Natural killer cell treated with Interleukin-12 subunit alpha and Interleukin-12 subunit beta and Interleukin-15 and Interleukin-18, amount 100 ng/mL, for 72 hours (primary cell): Measurements from ENCODE around the gene KIF13A. TPM values are rescaled to one million over a fixed set of nuclear protein-coding genes. Genes with fewer than 3 reads are reported as not detected.
"Not testable (repeated sequence)": the region's sequence is repeated elsewhere in the genome, so short reads cannot be mapped to it uniquely, and the experiment has no call there.

Experiments used
- ATAC-seq, 2 donors: fragments of 150-1000 bp; cut with Tn5 transposase in 1 of 2; sonication (Bioruptor Pico), chemical (Tn5 transposase) in 1 of 2; 2 replicates each; pipeline ENCODE4 v1.10.0; 2021
- DNase-seq: peaks from one replicate; pipeline ENCODE4 v3.0.0; 2022; ENCODE audit warnings: low spot score
- H3K27ac Mint-ChIP-seq, 2 donors: 1 replicate in 1 of 2; 2 replicates in 1 of 2; pipeline ENCODE4 v1.8.0; 2022; ENCODE audit warnings: mixed read lengths in 2 of 2, mild to moderate bottlenecking in 1 of 2, moderate library complexity in 1 of 2
- H3K27me3 Mint-ChIP-seq, 2 donors: 1 replicate in 1 of 2; 2 replicates in 1 of 2; pipeline ENCODE4 v1.8.0; 2022; ENCODE audit warnings: mixed read lengths in 2 of 2
- H3K36me3 Mint-ChIP-seq: one replicate; pipeline ENCODE4 v1.8.0; 2022; ENCODE audit warnings: mixed read lengths
- H3K4me1 Mint-ChIP-seq, 2 donors: 1 replicate in 1 of 2; 2 replicates in 1 of 2; pipeline ENCODE4 v1.8.0; 2022; ENCODE audit warnings: low read depth in 2 of 2, mixed read lengths in 2 of 2, mild to moderate bottlenecking in 1 of 2
- H3K4me3 Mint-ChIP-seq: one replicate; pipeline ENCODE4 v1.8.0; 2022; ENCODE audit warnings: mixed read lengths
- H3K9me3 Mint-ChIP-seq: 2 replicates; pipeline ENCODE4 v1.8.0; 2022; ENCODE audit warnings: mixed read lengths
- total RNA-seq, 2 donors: library from RNA; stranded (reverse); gene quantifications; one replicate each; pipeline ENCODE4 v1.2.3, GENCODE V29; 2022

KIF13A gene
- 10 to 100 TPM in 1 of 2 donors, 1 to 10 TPM in 1; 8.2 to 33.6 TPM for total RNA-seq

DNA sequence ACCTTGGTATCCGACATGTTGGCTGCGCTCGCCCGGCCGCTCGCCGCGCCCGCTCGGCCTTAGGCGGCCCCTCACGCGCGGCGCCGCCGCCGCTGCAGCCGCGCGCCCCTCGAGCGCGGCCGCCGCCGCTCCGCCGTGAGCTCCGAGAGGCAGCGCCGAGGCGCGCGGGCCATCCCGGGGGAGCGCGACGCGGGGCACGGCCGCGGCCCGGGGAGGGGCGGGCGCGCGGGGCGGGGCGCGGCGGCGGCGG is at the start of gene KIF13A:
KIF13A (minus strand) TSS at position 189 of the 250 bp plus-strand sequence; CDS start at position 17, 172 bp downstream.
- Mint-ChIP-seq H3K9me3 (no peaks in the 10 kb centered on the region), H3K36me3 (no peaks in the 10 kb centered on the region), H3K27ac (peak within 1 kb of the TSS; percentile 69 to 80), H3K27me3 (peaks cover 11 to 42% of the 10 kb centered on the region in 2 donors), H3K4me1 (peaks cover 24 to 41% of the 10 kb centered on the region in 2 donors), H3K4me3 (peak within 1 kb of the TSS; percentile 87)
- DNase-seq (no peak), ATAC-seq (peak in 1 of 2 donors; percentile 86)

DNA sequence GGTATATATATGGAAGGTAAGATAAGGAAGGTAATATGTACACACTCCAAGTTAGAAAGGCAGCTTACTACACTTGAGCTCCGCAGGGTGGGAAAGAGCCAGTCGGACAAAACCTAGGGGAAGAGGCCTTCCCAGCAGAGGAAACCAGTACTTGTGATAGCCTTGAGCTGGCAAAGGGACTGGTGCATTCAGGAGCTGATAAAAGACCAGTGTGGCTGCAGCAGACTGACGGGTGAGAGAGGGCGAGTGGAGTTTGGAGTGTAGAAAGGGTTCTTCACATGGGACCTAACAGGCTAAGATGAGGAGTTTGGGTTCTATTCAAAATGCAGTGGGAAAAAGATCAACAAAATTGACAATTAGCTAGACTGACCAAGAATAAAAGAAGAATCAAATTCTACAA is 49.3 kb upstream of the KIF13A start:
- ATAC-seq (no peak), DNase-seq (no peak)
- Mint-ChIP-seq H3K36me3 (no peaks in the 10 kb centered on the region), H3K4me1 (peaks cover 0 to 3% of the 10 kb centered on the region in 2 donors), H3K27me3 (peaks cover 9 to 22% of the 10 kb centered on the region in 2 donors), H3K4me3 (no peak overlapping the region), H3K27ac (no peak overlapping the region), H3K9me3 (no peaks in the 10 kb centered on the region)

DNA sequence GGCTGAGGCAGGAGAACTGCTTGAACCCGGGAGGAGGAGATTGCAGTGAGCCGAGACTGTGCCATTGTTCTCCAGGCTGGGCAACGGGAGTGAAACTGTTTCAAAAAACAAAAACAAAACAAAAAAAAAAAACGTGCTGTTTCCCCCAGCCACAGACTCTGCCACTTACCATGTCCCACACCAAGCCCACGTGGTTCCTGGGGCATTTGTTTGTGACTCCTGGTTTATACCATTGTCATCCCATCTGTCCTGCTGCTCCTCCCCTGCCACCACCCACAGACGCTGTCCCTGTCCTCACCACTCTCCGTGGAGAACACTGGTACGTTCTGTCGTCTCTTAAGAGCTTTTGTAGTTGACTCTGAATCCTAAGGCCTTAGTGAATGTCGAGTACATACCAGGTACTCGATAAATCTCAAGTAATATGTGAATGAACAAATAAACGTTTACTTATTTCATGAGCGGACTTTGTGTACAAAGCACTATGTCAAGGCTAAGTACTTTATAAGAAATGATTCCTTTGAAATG is 48.0 kb upstream of the KIF13A start:
- no peak overlapping the region for H3K4me3 Mint-ChIP-seq
- H3K36me3 Mint-ChIP-seq = no peaks in the 10 kb centered on the region
- ATAC-seq (no peak), DNase-seq (no peak)
- peaks cover 11 to 32% of the 10 kb centered on the region in 2 donors for H3K27me3 Mint-ChIP-seq
- no peak overlapping the region for H3K27ac Mint-ChIP-seq
- H3K9me3 Mint-ChIP-seq = no peaks in the 10 kb centered on the region
- no peaks in the 10 kb centered on the region for H3K4me1 Mint-ChIP-seq

DNA sequence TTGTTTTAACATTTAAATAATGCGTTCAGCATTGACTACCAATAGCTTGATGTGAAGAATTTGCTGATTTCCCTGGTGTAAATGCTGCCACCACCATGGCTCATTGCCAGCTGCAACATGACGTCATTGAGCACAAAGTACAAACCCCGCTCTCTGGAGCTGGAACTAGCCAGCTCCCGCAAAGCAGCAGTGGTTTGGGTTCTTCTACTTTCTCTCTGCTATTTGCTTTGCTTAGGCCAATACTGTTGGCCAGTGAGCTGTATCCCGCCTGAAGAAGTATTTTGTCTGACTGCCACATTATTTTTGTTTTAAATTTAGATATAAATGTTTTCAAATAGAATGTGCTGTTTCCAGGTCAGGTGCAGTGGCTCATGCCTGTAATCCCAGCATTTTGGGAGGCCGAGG is 47.4 kb upstream of the KIF13A start:
- no peak overlapping the region for H3K27ac Mint-ChIP-seq
- H3K36me3 Mint-ChIP-seq = no peaks in the 10 kb centered on the region
- ATAC-seq = no peak
- no peaks in the 10 kb centered on the region for H3K9me3 Mint-ChIP-seq
- no peak for DNase-seq
- peaks cover 11 to 32% of the 10 kb centered on the region in 2 donors for H3K27me3 Mint-ChIP-seq
- H3K4me1 Mint-ChIP-seq = no peaks in the 10 kb centered on the region
- no peak overlapping the region for H3K4me3 Mint-ChIP-seq

- no peak for ATAC-seq
- Mint-ChIP-seq H3K9me3 (no peaks in the 10 kb centered on the region), H3K27me3 (peaks cover 11 to 28% of the 10 kb centered on the region in 2 donors), H3K4me3 (no peak overlapping the region), H3K4me1 (no peaks in the 10 kb centered on the region), H3K36me3 (no peaks in the 10 kb centered on the region), H3K27ac (no peak overlapping the region)
- DNase-seq = no peak
These were observed 44.3 kb upstream of the KIF13A start for GRCh38 chr6:18031680-18032256.

DNA sequence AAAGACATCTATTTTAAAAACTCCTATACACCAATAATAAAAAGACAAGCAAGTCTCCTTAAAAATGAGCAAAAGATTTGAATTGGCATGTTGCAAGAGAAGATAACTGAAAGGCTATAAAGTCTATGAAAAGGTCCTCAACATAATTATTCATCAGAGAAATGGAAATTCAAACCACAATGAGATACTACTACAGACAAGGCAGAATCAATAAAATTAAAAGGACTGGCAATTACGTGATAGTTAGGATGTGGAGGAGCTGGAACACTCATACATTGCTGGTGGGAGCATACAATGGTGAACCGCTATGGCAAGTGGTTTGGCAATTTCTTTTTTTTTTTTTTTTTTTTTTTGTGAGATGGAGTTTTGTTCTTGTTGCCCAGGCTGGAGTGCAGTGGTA is 43.8 kb upstream of the KIF13A start:
- H3K27ac Mint-ChIP-seq = peak overlapping the region in 1 of 2 donors; percentile 16
- H3K36me3 Mint-ChIP-seq = no peaks in the 10 kb centered on the region
- DNase-seq = no peak
- H3K27me3 Mint-ChIP-seq = peaks cover 8 to 22% of the 10 kb centered on the region in 2 donors
- H3K9me3 Mint-ChIP-seq = no peaks in the 10 kb centered on the region
- no peaks in the 10 kb centered on the region for H3K4me1 Mint-ChIP-seq
- ATAC-seq = no peak
- H3K4me3 Mint-ChIP-seq = no peak overlapping the region

GRCh38 chr6:18028332-18028731 is 40.9 kb upstream of the KIF13A start:
- Mint-ChIP-seq H3K9me3 (no peaks in the 10 kb centered on the region), H3K27ac (no peak overlapping the region), H3K36me3 (no peaks in the 10 kb centered on the region), H3K4me3 (no peak overlapping the region), H3K4me1 (no peaks in the 10 kb centered on the region), H3K27me3 (peaks cover 8 to 20% of the 10 kb centered on the region in 2 donors)
- no peak for DNase-seq
- no peak for ATAC-seq

- DNase-seq = no peak
- Mint-ChIP-seq H3K9me3 (no peaks in the 10 kb centered on the region), H3K36me3 (no peaks in the 10 kb centered on the region), H3K4me1 (no peaks in the 10 kb centered on the region), H3K27ac (no peak overlapping the region), H3K27me3 (peaks cover 0 to 6% of the 10 kb centered on the region in 2 donors), H3K4me3 (no peak overlapping the region)
- ATAC-seq = no peak
These were observed 38.2 kb upstream of the KIF13A start for GRCh38 chr6:18025596-18025995.

DNA sequence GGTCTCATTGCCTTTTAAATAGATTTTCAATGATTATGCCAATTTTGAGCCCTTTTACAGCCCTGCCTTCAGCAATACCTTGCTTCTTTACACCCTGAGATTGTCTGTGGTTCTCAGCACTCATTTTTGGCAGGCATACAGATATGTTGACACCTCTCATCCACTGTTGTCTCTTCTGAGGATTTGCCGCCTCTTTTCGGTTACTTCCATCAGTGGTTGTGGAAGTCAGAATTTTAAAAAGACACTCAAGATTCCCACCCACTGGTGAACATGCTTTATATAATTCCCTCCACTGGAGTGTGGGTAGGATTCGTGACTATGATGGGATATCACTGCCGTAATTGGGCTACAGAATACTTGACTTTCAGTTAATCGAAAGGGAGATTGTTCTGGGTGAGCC is 37.4 kb upstream of the KIF13A start:
- DNase-seq (no peak), ATAC-seq (no peak)
- Mint-ChIP-seq H3K9me3 (no peaks in the 10 kb centered on the region), H3K36me3 (no peaks in the 10 kb centered on the region), H3K27ac (no peak overlapping the region), H3K4me1 (no peaks in the 10 kb centered on the region), H3K27me3 (peaks cover 0 to 6% of the 10 kb centered on the region in 2 donors), H3K4me3 (no peak overlapping the region)

DNA sequence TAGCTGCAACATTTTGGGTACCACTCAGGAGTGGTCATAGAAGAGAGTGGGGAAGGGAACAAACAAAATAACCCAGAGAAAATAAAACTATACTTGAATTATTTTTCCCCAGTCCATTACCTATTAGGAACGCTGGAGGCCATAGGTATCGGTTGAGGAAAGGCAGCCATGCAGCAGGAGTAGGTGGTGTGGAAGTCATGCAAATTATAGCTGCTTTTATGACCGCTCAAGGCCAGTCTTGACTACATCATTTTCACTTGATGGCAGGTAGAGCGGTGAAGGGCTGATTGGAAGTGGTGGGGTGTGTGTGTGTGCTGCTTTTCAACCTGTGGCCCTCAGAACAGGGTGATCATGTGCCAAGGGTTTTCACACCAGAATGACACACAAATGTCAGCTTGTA is 36.5 kb upstream of the KIF13A start:
- no peaks in the 10 kb centered on the region for H3K36me3 Mint-ChIP-seq
- H3K4me1 Mint-ChIP-seq = no peaks in the 10 kb centered on the region
- H3K27ac Mint-ChIP-seq = no peak overlapping the region
- no peaks in the 10 kb centered on the region for H3K9me3 Mint-ChIP-seq
- DNase-seq (no peak), ATAC-seq (no peak)
- peaks cover 0 to 6% of the 10 kb centered on the region in 2 donors for H3K27me3 Mint-ChIP-seq
- no peak overlapping the region for H3K4me3 Mint-ChIP-seq

DNA sequence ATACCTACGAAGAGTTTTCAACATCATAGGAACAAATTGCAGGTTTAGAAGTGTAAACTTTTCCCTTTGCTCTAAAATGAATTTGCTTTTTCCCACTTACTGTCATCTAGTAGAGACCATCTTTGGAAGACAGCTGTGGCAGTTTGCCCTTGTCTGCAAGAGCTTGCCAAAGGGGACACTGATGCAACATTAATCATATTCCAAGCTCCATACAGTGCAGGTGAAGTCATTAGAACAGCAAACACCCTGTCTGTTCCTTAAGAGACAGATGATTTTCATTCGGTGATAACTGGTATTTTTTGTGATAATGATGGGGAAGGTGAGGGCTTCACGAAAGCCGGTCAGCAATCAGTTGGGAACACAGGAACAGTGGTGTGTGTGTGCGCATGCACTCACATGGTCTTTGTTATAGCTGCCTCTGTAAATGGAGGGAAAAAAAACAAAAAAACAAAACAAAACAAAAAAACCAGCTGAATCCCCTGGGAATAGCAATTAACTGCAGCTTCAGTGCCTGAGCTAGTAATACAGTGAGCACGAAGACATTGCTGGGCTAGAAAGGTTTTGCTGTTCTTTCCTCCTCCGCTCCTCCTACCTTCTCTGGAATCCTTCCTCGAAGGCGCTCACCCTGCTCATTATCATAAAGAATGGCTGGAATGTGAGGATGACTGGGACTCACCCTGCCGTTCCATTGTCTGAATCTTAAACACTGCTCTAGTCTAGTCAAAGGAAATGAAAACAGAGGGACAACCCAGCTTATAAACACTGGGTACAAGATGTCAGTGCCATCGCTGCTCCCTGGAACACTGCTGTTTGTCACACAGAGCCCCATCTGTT is 35.2 kb upstream of the KIF13A start:
- DNase-seq (no peak), ATAC-seq (no peak)
- Mint-ChIP-seq H3K4me3 (no peak overlapping the region), H3K27me3 (peaks cover 0 to 10% of the 10 kb centered on the region in 2 donors), H3K36me3 (no peaks in the 10 kb centered on the region), H3K27ac (no peak overlapping the region), H3K9me3 (no peaks in the 10 kb centered on the region), H3K4me1 (no peaks in the 10 kb centered on the region)

DNA sequence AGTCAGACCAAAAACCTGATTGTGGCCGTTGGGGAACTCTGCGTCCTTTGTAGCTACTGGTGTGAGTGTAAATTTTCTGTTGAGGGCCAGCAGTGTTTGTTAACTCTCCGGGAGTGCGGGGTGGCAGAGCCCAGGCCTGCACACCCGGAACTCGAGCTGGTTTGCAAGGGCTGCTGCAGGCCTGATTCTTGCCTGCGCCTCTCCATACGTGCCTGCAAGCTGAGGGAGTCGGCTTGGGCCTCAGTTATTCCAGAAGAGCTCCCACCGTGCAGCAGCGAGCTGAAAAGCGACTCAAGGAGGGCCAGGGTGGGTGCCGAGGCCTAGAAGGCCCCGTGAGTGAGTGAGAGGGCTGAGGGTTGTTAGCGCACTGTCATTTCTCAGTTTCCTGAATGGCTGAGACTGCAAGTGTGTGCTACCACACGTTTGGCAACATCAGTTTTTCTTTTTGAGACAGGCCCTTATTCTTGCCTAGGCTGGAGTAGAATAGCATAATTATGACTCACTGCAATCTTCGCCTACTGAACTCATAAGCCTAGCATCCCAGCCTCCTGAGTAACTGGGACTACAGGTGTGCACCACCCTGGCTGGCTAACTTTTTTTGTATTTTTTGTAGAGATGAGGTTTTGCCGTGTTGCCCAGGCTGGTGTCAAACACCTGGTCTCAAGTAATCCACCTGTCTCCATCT is 33.9 kb upstream of the KIF13A start:
- H3K4me1 Mint-ChIP-seq = no peaks in the 10 kb centered on the region
- no peaks in the 10 kb centered on the region for H3K9me3 Mint-ChIP-seq
- H3K27ac Mint-ChIP-seq = no peak overlapping the region
- H3K36me3 Mint-ChIP-seq = no peaks in the 10 kb centered on the region
- ATAC-seq (no peak), DNase-seq (no peak)
- no peak overlapping the region for H3K4me3 Mint-ChIP-seq
- H3K27me3 Mint-ChIP-seq = peaks cover 0 to 11% of the 10 kb centered on the region in 2 donors

- H3K27ac Mint-ChIP-seq, H3K36me3 Mint-ChIP-seq, H3K4me1 Mint-ChIP-seq, ATAC-seq, H3K9me3 Mint-ChIP-seq, H3K4me3 Mint-ChIP-seq, DNase-seq: not testable (repeated sequence)
- peaks cover 0 to 19% of the 10 kb centered on the region in 2 donors for H3K27me3 Mint-ChIP-seq
These were observed 33.1 kb upstream of the KIF13A start for GRCh38 chr6:18020545-18020944.
